Left forelimb (tissue), 1 donor: ENCODE data around the gene NTM.
"Not testable (repeated sequence)": the region's sequence is repeated elsewhere in the genome, so short reads cannot be mapped to it uniquely, and the experiment has no call there.

Source experiments
- DNase-seq: peaks from one replicate; pipeline ENCODE4 v3.0.0-alpha.2; 2018; ENCODE audit warnings: low spot score

The NTM gene

DNA sequence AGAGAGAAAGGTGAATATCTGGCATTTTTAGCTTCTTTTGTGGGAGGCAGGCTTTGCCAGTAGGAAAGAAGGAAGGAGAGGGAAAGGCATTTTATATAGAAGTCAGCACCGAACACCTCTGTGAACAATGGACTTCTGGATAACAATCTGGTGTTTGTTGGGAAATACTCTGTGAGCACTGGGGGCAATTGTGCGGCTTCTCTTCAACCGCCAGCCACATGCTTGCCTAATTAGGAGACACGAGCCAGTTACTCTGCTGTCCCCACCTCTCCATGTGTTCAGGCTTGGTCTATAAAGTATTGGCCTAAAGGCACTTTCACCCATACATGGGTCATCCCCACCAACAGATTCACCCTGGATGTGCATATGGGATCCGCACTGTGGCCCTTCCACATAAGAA is 523.6 kb downstream of the NTM start:
- no peak for DNase-seq

DNA sequence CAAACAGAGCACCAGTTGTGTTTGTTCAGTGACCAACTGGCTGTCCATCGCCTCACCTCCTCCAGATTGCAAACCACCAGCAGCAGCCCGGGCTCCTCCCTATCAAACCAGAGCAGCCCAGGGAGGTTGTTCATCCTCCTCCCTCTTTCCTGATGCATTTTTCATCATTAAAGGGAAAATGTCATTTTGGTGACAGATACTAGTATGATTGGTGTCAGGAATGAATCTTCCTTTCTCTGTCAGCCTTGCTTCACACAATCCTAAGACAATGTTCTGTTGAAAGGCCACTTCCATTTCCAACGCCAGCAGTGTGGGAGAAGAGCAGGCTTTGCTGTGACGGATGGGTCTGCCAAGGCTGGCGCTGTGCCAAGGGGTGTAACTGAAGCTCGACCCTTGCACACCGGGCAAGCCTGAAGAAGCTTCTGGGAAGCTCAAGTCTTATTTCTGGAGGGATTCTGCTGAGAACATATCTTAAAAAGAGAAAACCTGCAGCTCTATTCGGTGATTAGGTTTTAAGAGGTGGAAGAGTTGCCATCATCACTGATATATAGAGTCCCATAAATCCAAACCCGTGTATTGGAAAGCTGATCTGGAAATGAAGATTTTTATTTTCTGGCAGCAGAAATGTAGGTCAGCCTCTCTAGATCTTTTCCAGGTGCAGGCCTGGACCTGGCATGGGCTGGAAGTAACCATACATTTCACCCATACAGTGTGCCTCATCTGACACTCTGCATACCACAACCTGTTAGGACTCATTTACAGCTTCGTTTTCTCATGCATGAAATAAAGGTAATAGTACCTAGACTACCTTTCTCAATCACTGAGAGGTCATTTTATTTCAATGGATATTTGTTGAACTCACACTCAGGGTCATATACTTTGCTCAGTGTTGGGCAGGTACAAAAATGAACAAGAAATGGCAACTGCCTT is 524.5 kb downstream of the NTM start:
- DNase-seq, result no peak

DNA sequence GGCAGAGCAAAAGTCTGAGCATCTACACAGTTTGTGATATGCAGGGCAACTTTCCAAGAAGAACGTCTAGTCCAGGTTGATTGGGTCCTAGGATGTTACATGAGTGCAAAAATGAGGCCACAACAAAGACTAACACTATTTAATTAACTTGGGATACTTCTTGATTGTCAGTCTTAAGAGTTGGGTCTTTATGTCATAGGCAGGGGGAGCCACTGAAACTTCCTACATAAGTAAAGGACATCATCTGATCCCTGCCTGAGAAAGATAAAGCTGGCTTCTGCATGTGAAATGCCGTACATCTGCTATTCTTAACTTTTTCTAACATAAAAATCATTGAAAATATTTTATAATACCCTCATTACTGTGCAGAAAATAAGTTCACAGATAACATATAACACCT is 525.5 kb downstream of the NTM start:
- no peak for DNase-seq

DNA sequence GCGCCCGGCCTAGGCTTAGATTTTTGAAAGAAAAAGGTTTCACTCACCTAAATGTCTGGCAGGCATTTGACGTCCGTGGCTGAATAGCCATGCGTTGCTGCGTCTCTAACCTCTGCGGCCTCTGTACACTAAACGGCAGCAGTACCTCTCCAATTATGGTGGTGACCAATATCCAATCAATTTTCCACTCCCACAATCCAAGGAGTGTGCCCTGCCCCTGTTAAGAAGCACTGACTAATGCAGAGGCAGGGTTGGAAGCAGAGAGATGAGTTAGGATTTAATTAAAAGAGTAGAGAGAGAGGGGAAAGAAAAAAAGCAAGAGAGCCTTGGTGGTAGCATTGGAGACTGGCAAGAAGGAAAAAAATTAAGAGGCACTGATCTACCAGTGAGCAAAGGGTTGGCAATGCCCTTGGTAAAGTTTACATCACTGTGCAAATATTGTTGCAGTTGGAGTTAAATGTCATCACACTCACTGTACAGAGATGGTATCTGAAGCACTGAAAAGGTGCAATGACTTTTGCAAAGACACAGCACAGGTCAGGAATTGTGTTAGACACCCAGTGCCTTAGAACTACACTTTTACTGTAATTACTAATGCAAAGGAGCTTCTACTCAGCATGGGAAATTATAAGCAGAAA is 526.7 kb downstream of the NTM start:
- no peak for DNase-seq

DNA sequence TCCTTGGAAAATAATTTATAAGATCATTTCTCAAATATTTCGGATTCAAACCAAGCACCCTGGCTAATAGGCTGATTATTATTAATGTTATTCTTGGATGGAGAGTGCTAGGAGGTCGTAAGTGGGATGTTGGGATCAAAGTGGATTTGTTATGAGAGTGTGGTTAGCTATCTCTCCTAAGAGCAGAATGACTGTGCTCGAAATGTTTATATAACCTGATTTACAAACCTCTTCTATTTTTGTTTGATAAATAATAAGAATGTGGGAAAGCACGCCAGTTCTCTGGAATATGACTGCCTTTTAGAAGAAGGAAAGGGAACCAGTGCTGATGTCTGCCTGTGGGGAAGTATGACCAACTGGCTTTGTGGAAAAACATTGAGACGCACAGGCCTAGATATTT is 527.5 kb downstream of the NTM start:
- DNase-seq, result no peak

DNA sequence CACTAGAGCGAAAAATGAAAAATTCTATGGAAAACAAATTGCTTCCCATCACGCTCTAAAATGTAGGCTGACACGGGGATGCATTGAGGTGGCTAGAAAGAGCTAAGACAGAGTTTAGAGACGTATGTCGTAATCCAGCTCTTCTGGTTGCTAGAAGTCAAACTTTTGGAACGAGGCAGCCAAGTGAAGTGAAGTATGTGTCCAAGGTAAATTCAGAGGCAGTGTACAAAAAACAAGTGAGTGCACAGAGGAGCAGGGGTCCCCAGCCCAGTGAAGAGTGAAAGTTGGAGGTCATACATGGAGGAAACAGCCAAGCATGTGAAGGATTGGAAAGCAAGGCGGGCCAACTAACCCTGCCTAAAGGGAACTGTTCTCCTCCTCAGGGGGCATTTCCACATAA is 528.5 kb downstream of the NTM start:
- DNase-seq, result no peak

DNA sequence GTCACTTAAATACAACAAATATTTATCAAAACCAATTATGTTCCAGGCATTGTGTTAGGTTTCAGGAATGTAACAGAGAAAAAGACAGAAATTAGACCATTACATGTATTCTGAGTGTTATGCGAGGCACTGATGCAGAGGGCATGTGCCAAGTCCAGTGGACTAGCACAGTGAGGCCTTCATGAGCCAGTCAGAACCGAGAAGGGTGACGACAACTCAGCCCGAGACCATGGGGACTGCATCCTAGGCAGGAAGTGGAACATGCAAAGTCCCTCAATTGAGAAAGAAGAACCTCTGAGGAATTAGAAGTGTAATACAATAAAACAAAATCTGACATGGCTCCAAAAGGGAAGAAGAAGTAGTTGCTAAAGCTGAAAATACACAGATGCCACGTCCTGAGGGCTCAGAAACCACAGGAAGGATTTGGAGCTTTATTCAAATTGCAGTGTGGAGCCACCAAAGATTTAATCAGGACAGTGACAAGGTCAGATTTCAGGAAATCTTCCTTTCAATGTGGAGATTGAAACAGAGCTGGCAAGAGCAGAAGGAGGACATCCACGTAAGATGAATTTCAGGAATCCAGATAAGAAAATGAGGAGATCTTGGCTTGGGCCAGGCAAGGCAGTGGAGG is 529.6 kb downstream of the NTM start:
- DNase-seq, result no peak

DNA sequence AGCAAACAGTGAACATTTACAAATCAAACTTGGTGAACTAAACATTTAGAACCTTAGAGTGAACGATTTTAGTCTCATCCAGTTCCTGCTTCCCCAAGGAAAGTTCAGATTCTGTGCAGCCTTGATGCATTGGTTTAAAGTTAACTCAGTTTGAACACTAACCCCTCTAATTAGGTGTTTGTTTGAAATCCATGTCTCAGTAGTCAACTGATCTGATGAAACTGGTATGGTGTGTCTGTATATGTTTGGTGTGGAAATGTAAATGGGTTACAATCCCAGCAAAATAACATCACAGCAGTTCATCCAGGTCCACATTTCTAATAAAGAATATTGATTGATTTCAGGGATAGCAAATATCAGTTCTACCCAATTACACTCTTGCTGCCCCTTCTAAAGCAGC is 532.0 kb downstream of the NTM start:
- no peak for DNase-seq

DNA sequence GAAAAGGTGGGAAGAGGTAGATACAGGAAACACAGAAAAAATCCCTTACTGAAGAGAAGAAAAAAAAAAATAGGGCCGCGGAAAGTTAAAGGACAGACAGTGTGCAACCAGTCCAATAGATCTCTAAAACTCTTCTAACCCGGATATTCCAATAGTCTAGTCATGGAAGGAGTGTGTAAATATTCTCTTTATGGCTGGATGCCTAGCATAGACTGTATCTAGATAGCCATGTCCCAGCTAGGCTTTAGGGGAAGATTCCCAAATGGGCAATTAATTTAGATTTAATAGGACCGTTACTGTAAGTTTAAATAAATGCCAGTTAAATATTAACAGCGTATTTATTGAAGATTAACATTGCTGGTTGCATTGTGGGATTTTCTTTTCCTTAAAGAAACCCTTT is 532.7 kb downstream of the NTM start:
- no peak for DNase-seq

DNA sequence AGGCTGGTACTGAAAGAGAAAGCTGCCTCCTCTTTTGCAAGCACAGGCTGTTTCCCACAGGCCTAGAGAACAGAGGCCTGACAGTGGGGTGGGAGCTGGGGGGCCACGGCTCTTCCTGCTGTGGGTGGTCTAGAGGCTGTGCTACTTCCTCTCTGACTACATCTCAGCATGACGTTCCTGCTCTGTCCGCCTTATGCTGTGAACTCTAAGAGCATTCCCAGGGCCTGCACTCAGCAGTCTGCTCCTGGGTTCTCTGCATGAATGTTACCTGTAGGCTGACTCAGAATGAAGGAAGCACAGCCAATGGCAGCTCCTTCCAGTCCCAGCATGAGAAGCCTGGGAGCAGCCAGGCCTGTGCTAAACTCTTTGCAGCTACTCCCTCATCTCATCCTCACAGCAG is 534.3 kb downstream of the NTM start:
- DNase-seq, result no peak

DNA sequence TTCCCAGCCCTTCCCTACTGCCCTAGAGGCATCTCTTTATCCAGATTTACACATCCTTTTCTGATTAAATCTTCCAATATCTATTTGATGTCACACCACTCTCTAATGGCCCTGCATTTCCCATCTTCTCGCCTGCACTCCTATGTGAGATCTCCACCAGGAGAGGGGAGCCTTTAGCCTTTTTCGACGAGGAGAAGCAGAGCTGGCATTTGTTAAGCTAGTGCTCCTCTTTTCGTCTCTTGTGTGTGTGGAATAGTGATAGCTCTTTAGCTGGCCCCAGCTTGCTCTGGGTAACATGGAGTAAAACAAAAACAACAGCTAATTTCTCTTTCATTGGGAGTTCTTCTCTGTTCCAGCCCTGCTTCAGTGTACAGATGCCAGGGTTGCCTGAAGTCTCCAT is 536.5 kb downstream of the NTM start:
- DNase-seq, result no peak

DNA sequence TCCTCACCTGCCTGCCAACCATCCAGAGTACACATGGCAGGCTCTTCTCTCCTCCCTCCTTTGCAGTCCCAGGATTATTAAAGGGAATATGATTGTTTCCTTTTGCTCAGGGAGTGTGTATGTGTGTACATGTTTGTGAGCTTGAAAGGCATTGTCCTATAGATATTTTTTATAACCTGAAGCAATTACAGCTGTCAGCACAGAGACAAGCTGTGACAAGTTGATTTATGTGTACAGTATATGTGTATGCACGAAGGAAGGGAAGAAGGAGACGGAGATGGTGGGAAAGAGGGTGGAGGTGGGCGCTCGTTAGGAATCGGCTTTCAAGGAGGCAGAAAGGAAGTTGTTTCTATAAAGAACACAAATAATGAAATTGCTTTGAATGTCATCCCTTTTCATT is 537.0 kb downstream of the NTM start:
- no peak for DNase-seq

DNA sequence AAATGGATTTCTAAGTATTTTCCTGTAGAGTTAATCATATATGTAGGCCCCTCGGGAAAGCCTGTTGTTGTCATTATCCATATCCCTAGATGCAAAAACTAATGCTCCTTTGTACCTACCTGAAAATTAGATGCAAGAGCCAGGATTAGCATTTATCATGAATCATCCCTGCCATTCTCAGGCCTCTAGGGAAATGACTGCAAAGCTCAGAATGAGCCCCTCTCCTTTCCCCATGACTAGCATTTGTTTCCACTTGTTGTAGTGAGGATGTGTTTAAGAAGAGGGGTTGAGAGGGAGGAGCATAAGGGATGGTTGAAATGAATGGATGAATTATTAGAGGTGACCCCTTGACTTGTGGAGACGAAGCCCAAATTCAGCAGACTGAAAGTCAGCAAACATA is 537.9 kb downstream of the NTM start:
- DNase-seq, result no peak

DNA sequence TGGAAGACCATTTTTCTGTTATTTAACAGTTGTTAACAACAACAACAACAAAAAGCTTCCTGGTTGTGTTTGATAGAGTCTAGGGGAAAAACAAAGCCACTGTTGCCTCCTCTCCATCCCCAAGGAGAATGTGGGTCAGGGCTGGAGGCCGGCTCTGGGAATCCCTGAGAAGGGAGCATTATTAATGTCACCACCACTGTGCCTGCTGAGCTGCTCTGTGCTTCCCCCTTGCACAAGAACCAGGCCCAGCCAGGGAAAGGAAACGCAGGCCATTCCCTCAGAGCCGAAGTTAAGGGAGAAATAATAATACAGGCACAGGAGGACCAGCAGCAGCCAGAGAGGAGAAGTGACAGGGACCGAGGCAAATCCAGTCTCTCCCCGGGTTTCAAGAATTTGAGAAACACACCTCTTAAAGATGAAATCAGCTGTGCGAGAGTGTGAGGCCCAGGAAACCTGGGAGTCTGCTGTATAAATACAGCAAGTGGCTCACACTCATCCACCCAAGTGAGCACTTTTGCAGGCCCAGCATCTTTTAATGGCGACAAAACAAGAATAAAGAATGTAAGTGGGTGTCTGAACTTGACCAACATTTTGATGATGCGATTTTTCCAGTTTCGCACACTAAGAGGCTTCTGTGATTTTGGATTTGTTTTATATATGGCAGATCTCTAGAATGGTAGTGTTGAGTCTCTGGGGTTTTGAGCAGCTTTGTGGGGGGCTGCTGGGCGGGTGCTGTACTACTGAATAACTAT is 539.2 kb downstream of the NTM start:
- DNase-seq, result no peak

DNA sequence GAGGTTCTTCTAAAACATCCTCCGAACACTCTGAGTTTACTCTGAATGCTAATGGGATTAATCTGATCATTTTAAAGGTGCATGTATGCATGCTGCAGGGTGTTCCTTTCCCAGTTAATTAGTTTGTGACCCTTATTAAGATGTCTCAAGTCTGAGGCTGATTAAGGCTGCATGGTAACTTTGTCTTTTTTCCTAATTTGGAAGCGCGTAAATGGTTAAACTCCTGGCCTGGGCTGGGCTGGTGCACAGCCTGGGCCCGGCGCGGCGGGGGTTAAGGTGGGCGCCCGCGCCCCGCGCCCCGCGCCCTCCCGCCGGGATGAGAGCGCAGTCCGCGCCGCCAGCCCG is 539.7 kb downstream of the NTM start:
- no peak for DNase-seq

DNA sequence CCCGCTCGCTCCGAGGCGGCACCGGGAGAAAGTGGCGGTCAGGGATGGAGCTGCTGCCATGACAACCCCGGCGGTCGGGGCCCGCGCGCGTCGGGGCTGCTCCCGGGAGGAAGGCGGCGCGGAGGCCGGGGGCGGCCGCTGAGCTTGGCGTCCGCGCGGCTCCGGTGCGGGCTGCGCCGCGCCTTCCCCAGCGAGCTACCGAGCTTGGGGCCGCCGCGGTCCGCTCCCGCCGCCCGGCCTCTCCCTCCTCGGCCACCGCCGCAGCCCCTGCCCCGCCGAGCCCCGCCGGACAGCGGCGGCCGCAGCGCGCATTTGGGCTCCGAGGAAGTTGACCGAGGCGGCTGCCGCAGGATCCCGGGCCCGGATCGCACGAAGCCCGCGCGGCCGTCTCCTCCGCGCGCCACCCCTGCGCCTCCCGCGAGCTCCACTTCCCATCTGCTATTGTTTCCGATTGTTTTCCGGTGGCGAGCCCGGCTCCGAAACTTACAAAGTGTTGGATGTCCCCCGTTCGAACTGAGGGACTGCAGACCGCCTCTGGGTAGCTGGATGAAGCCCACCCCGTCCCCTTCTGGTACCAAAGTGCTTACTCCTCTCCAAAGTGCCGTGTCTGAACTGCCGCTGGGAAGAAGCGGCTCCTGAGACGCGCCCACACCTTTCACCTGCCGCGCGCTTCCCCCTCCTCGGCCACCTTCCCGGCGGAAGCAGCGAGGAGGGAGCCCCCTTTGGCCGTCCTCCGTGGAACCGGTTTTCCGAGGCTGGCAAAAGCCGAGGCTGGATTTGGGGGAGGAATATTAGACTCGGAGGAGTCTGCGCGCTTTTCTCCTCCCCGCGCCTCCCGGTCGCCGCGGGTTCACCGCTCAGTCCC is 540.3 kb downstream of the NTM start:
- DNase-seq, result peak; percentile 78

DNA sequence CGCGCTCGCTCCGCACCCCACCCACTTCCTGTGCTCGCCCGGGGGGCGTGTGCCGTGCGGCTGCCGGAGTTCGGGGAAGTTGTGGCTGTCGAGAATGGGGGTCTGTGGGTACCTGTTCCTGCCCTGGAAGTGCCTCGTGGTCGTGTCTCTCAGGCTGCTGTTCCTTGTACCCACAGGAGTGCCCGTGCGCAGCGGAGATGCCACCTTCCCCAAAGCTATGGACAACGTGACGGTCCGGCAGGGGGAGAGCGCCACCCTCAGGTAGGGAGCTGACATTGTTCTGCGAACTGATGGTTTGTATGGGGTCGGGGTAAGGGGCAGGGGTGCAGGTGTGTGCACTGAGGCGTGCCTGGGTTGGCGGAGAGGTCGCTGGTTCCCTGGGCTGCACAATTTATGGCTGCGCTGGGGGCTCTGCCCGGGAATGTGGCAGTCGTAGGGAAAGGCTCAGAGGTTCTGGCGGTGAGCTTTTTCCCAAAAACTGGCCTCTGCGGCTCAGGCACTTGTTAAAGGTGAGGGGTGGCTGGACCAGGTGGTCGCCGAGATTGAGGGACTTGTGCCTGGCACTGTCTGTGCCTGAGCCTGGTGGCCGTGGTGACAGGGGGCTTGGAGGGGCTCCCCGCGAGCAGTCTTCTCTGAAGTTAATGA is 541.1 kb downstream of the NTM start:
- not testable (repeated sequence) for DNase-seq

DNA sequence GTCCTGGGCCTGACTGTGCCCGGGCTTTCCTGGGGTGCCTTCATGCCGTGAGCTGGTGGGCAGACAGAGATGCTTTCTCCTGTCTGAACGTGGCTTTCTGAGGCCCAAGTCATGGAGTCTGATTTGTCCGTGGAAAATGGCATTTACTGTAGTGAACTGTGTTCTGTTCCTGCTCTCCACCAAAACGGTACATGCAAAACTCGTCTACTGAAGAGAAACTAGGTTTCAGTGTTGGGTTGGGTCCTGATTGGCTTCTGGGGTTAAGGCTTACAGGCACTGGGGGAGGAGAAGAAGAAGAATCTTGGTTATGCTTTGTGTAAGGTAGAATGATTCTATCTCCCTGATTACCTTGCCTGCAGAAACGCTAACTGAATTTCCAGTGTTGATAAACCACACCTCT is 541.7 kb downstream of the NTM start:
- no peak for DNase-seq

DNA sequence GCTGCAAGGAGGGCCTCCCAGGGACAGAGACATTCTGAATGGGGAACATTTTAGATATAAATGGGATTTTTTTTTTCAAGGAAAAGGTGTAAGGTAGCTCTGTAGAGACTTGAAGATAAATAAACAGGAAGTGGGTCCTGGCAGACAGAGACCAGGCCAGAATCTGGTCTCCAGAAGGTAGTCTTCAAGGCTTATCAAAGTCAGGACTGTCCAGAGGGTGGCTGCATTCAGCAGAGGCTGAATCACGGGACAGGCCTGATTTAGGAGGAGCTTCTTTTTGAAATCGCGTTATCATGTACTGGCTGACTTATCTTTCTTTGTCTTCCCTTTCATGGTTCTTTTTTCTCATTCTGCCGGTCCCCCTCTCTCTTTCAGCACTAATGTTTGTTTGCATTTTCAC is 542.9 kb downstream of the NTM start:
- DNase-seq, result no peak

DNA sequence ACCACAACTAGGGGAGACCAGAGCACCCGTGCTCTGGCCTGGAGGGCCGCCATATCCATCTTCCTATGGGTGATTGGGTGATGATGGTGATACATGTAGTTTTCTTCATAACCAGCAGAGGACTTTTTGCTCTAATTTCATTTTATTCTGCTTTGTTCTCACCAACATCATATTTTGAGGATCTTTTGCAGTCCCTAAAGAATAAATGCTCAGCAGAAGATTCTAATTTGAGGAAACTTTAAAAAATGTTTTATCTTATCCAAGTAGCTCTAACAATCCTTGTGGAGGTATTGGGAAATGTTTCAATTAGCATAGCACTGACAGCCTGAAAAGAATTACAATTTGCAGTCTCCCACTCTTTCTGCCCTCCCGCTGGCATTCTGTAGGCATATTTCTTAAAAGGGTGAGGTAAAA is 544.0 kb downstream of the NTM start:
- DNase-seq, result no peak

DNA sequence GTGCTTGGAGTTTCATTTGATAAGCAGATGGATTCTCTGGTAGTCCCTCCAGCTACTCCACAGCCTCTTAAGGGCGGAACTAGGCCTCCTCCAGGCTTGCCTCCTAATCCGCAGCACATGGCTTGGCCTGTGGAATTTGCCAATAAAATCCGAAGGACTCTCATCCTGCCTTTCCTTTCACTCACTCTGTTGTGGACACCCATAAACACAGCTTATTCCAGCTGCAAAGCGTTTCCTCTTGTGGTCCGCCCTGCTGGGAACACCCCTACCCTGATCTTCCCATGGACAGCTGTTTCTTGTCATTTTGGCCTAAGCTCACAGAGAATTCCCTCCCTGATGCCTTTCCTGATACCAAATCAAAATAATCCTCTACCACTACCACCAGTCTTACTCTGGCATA is 546.2 kb downstream of the NTM start:
- no peak for DNase-seq
